Activated CD8-positive, alpha-beta memory T cell treated with anti-CD3 and anti-CD28 coated beads, Interleukin-2, amount 50 U/mL, for 24 hours (primary cell): ENCODE measurements around the gene ZNF346.
"Not testable (repeated sequence)": the region's sequence is repeated elsewhere in the genome, so short reads cannot be mapped to it uniquely, and the experiment has no call there.

ENCODE experiments used
- DNase-seq: peaks from one replicate; pipeline ENCODE4 v3.0.0-alpha.2; 2020; ENCODE audit errors: extremely low read depth

Gene ZNF346

DNA sequence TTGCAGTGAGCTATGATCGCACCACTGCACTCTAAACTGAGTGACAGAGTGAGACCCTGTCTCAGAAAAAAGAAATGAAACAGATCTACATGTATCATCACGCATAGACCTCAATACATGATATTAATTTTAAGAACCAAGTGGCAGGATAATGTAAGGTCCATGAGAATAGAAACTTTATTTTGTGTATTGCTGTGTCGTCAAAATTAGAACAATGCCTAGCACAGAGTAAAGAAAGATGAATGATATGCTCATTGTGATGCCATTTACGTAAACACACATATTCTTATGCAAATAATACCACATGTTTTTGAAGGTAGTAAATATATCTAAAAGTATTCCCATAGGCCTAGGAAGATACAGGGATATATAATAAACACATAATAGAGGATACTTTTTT, 12.3 kb upstream of the ZNF346 start:
- no peak for DNase-seq

GRCh38 chr5:177015156-177015555, 7.3 kb upstream of the ZNF346 start:
- no peak for DNase-seq

DNA sequence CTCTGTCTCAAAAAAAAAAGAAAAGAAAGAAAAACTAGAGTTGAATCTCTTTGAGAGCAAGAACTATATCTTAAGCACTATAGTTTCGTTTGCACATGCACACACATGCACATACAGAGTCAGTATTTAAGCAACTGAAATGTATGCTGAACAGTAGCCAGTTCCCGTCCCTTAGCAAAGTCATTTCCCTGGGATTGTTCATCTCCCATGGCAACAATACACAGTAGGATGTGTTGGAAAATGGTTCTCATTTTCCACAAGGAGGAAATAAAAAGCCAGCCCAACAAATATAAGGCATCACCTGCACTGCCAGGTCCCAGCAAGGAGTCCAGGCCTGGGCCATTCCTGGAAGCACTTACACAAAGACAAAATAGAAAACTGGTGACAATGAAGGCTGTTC, 4.2 kb upstream of the ZNF346 start:
- no peak for DNase-seq

DNA sequence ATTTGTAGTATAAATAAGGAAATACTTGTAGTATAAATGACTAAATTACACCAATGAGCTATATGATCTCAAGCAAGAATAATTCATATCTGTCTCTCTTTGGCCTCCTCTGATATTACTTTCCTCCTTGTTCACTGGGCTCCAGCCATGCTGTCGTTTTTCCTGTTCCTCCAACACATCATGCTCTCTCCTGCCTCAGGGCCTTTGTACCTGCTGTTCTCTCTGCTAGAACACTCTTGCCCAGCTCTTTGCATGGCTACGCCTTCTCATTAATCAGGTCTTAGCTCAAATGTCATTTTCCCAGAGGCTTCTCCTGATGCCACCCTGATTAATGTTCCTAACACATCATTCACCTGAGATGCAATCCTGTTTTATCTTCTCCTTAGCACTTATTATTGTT, 2.5 kb upstream of the ZNF346 start:
- DNase-seq = no peak

- DNase-seq = no peak
These were observed 788 bp downstream of the ZNF346 start for GRCh38 chr5:177023303-177023664.

GRCh38 chr5:177024559-177024958, 2.1 kb downstream of the ZNF346 start:
- DNase-seq = no peak

GRCh38 chr5:177025101-177025601, 2.7 kb downstream of the ZNF346 start:
- no peak for DNase-seq

DNA sequence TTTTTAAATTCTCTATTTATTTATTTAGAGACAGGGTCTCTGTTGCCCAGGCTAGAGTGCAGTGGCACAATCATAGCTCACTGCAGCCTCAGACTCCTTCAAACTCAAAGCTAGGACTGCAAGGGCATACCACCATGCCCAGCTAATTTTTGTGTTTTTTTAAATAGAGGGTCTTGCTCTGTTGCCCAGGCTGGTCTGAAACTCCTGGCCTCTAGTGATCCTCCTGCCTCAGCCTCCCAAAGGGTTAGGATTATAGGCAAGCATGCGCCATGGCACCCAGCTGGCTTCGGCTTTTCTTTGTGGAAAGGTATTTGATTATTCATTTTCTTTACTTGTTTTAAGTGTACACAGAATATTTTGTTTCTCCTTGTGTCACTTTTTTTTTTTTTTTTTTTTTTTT, 5.2 kb downstream of the ZNF346 start:
- no peak for DNase-seq

GRCh38 chr5:177029498-177029897, 7.0 kb downstream of the ZNF346 start:
- DNase-seq = no peak

DNA sequence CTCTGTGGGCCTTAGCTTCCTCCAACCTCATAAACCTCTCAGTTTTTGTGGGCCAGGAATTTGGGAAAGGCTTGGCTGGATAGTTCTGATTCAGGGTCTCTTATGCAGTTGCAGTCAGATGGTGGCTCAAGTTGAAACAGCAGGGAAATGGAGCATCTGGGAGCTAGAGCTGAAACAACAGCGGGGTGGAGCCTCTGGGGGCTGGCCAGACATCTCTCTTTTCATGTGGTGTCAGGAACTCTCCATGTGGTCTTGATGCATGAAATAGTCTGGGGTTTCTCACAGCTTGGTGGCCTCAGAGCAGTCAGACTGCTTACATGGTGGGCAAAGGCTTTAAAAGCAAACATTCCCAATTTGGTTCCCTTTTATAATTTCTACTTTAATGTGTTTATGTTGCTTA, 13.5 kb downstream of the ZNF346 start:
- DNase-seq = no peak

- DNase-seq = no peak
These were observed 13.9 kb downstream of the ZNF346 start for GRCh38 chr5:177036443-177036842.

- no peak for DNase-seq
These were observed 14.4 kb downstream of the ZNF346 start for GRCh38 chr5:177036921-177037320.

DNA sequence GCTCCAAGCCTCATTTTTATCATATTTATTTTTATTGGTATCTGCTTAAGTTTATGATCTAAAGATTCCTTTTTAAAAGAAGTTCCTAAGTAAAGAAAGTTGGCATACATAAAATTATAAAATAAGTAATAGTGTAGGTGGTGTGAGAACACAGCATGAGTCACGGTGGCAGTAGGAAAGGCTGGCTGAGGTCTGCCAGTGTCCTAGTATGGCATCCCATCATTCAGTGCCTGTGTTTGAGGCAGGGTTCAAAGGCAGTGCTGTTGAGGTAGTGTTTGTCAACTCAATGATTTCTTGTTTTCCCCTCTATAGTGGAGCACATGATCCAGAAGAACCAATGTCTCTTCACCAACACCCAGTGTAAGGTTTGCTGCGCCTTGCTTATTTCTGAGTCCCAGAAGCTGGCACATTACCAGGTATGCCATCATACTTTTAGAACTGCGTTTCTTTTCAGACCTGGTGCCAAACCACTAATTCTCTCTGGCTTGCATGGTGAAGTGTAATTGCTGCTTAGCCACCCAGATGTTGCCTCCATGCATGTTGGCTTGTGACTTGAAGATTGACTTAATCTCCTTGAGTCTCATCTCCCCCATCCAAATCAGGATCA, 18.4 kb downstream of the ZNF346 start:
- DNase-seq = no peak

DNA sequence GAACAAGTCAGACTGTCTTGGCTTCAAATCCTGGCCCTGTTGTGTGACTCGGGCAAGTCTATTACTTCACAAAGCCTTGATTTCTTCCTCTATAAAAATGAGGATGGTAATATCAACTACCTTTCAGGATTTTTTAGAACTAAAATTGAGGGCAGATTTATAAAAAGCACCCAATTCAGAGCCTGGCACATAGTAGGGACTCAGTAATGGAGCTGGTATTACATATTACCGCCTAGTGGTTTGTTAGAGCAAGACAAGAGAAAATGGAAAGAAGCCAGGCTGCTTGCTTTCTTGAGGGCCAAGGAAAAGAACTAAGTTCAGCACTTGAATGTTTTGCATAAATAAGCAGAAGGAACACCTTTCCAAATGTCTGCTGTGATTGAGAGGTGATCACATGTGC, 19.4 kb downstream of the ZNF346 start:
- DNase-seq = no peak

GRCh38 chr5:177043114-177043513, 20.6 kb downstream of the ZNF346 start:
- no peak for DNase-seq

- DNase-seq = no peak
These were observed 21.5 kb downstream of the ZNF346 start for GRCh38 chr5:177043958-177044357.

GRCh38 chr5:177044641-177045040, 22.1 kb downstream of the ZNF346 start:
- DNase-seq = no peak

GRCh38 chr5:177045631-177046030, 23.1 kb downstream of the ZNF346 start:
- DNase-seq = no peak

DNA sequence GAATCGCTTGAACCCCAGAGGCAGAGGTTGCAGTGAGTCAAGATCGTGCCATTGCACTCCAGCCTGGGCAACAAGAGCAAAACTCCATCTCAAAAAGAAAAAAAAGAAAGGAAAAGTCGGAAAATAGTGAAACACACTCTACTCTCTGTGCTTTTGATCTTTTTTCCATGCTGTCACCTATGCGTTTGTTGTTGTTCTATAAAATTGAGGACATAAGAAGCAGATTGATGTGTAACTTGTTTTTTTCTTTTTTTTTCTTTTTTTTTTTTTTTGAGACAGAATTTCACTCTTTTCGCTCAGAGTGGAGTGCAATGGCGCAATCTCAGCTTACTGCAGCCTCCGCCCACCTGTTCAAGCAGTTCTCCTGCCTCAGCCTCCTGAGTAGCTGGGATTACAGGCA, 26.0 kb downstream of the ZNF346 start:
- not testable (repeated sequence) for DNase-seq

- DNase-seq = no peak
These were observed 26.8 kb downstream of the ZNF346 start for GRCh38 chr5:177049285-177049684.

GRCh38 chr5:177064500-177065277, 42.2 kb downstream of the ZNF346 start:
- no peak for DNase-seq

GRCh38 chr5:177065491-177065890, 43.0 kb downstream of the ZNF346 start:
- no peak for DNase-seq

- DNase-seq = no peak
These were observed 43.7 kb downstream of the ZNF346 start for GRCh38 chr5:177066224-177066623.

DNA sequence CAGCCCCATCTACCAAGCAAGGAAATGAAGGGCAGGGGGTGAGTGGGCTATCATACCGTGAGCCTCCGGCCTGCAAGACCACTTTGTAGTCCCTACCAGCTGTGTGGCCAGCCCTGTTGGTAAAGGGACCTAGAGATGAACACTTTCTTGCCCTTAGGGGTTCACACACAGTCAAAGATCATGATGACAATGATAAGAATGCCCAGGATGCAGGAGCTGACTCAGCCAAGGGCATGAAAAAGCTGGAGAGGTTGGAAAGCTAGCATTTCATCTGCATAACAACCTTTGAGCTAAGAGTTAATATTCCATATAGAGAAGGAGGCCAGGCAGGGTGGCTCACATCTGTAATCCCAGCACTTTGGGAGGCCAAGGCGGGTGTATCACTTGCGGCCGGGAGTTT, 45.0 kb downstream of the ZNF346 start:
- DNase-seq = no peak
